ENCODE data around the gene PAIP2.

DNA sequence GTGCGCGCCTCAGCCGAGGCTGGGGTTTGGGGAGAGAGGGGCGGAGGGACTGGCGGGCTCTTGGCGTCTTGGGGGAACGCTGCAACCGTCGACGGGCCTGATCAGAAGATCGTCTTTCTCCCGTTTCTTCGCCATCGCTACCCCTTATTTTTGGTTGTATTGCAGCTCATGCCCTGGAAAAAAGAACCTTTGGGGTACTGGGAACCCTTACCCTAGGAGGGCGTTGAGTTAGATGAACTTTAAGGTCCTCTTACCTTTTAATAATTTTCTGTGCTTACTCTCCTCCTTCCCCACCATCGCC lies 719 bp downstream of the PAIP2 start:
- TF ChIP-seq CTCF (conservative IDR thresholded peaks at IDR 0.05; ENCODE audit: low read length): no peak
- TF ChIP-seq EZH2phosphoT487 (IDR thresholded peaks at IDR 0.05; ENCODE audit: borderline replicate concordance): no peak

All from Loucy (cell line).